Activated naive CD4-positive, alpha-beta T cell treated with anti-CD3 and anti-CD28 coated beads, Interleukin-2, amount 50 U/mL, for 72 hours (primary cell): ENCODE measurements around the gene FCN3. TPM values are rescaled to one million over a fixed set of nuclear protein-coding genes. Genes with fewer than 3 reads are reported as not detected.

ENCODE experiments used
- ATAC-seq, 2 donors: fragments of 150-1000 bp; cut with Tn5 transposase; 2 replicates each; pipeline ENCODE4 v1.10.0; 2021; ENCODE audit warnings: mild to moderate bottlenecking in 2 of 2, moderate library complexity in 2 of 2
- DNase-seq, 2 donors: peaks; one replicate each; pipeline ENCODE4 v3.0.0; 2021 to 2022; ENCODE audit warnings: low spot score in 2 of 2
- H3K27ac Mint-ChIP-seq, 2 donors: one replicate each; pipeline ENCODE4 v1.8.0; 2022; ENCODE audit warnings: mild to moderate bottlenecking in 2 of 2, mixed read lengths in 2 of 2
- H3K36me3 Mint-ChIP-seq, 2 donors: one replicate each; pipeline ENCODE4 v1.8.0; 2022; ENCODE audit warnings: mixed read lengths in 2 of 2
- H3K9me3 Mint-ChIP-seq, 2 donors: one replicate each; pipeline ENCODE4 v1.8.0; 2022; ENCODE audit warnings: mixed read lengths in 2 of 2
- total RNA-seq, 2 donors: library from RNA; stranded (reverse); gene quantifications; one replicate each; pipeline ENCODE4 v1.2.3, GENCODE V29; 2022

FCN3 gene
- total RNA-seq, 2 donors from 2014 or later, result not detected

DNA sequence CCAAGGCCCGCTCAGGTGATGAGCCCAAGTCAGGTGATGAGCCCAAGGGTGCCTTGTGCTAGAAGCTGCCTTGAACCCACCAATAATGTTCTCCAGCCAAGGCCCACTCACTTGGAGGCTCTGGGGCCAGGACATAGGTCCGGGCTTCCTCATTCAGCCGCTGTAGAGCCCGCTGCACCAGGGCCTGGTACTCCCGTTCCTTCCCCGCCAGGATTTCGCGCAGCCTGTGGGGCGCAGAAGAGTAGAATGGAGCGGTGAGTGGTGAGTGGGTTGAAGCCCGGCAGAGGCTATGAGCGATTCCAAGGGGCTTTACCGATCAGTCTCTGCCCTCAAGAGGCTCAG, 18.4 kb downstream of the FCN3 start:
- Mint-ChIP-seq H3K27ac (peak overlapping the region in 1 of 2 donors; percentile 59), H3K36me3 (no peaks in the 10 kb centered on the region), H3K9me3 (no peaks in the 10 kb centered on the region)
- DNase-seq (no peak), ATAC-seq (no peak)

GRCh38 chr1:27355683-27356082, 18.9 kb downstream of the FCN3 start:
- ATAC-seq (no peak), DNase-seq (no peak)
- peak overlapping the region in 1 of 2 donors; percentile 63 for H3K27ac Mint-ChIP-seq
- no peaks in the 10 kb centered on the region for H3K36me3 Mint-ChIP-seq
- H3K9me3 Mint-ChIP-seq, result no peaks in the 10 kb centered on the region

DNA sequence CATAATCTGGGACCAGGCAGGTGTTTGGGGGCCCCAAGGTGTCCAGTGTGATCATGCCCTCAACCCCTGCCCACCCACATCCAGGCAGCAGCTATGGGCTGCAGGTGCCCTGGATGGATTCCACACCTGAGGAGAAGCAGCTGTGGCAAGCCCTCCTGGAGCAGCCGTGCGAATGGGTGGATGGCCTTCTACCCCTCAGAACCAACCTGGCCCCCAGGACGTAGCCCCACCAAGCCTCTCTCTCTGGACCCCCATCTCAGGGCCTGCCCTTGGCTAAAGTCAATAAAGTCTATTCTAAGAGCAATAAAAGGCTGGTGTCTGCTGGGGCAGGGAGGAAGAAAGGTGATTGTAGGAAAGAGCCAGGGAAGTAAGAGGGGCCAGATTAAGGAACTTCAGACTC, 21.0 kb downstream of the FCN3 start:
- Mint-ChIP-seq H3K27ac (peak overlapping the region in 1 of 2 donors; percentile 2), H3K9me3 (no peaks in the 10 kb centered on the region), H3K36me3 (no peaks in the 10 kb centered on the region)
- no peak for DNase-seq
- ATAC-seq, result no peak

GRCh38 chr1:27353166-27353565, 21.5 kb downstream of the FCN3 start:
- H3K9me3 Mint-ChIP-seq, result no peaks in the 10 kb centered on the region

DNA sequence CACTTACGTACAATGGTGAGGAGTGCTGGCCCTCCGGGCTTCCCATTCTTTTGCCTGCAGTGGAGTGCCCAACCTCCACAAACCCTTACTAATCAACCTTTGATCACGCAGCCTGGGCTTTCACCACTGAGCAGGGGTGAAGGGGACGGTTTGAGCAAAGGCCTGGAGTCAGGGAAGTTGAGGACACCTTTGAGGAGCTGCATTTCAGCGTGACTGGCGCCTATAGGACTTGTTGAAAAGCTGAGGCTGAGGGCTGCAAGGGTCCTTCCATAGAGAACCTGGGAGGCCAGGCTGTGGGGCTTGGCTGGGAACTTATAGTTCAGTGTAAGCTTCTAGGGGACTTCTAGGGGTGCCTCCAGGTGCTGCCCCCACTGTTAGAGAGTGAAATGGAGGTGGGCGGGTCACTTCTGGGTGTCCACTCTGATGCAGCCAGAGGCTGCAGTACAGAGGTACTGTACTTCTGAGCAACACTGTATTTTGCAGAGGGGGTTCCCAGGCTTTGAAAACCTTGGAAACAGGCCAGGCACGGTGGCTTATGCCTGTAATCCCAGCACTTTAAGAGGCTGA, 23.0 kb downstream of the FCN3 start:
- ATAC-seq (no peak), DNase-seq (no peak)
- Mint-ChIP-seq H3K27ac (peak overlapping the region in 1 of 2 donors; percentile 68), H3K36me3 (no peaks in the 10 kb centered on the region), H3K9me3 (no peaks in the 10 kb centered on the region)

More at GRCh38 chr1:27353166-27353565, 21.5 kb downstream of the FCN3 start:
- DNase-seq, result no peak
- ATAC-seq, result no peak
- H3K36me3 Mint-ChIP-seq, result no peaks in the 10 kb centered on the region
- no peak overlapping the region for H3K27ac Mint-ChIP-seq

- Mint-ChIP-seq H3K27ac (no peak overlapping the region), H3K36me3 (no peaks in the 10 kb centered on the region), H3K9me3 (no peaks in the 10 kb centered on the region)
- ATAC-seq (no peak), DNase-seq (no peak)
Observed at GRCh38 chr1:27350663-27351540, 23.7 kb downstream of the FCN3 start.

DNA sequence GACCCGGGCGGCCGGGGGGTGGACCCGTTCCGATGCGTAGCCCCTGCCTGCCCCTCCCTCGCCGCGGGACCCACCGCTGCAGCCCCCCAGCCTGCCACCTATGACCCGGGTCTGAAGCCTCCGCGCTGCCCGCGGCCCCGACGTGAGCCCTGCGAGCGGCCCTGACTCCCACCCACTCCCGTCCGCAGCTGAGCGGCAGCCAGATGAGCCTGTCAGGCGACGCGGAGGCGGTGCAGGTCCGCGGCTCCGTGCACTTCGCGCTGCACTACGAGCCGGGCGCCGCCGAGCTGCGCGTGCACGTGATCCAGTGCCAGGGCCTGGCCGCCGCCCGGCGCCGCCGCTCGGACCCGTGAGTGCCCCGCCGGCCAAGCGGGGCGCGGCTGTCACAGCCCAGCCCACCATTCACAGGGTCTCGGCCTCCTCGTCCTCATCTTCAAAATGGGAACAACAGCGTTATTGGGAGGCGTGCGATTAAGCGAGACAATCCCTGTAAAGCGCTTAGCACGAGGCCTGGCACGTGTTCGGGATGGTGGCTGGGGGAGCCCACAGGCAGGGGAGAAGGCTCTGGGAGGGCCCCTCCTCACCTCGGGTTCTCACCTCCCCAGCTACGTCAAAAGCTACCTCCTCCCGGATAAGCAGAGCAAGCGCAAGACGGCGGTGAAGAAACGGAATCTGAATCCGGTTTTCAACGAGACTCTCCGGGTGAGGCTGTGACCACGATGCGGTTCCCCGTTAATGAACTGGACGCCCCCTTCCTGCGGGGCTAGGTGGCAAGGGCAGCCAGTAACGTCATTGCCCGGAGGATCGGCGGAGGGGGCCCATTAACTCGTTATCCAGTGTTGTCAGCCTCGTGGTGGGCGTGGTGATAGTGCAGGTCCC, 24.6 kb downstream of the FCN3 start:
- ATAC-seq, result peak; percentile 71 to 83
- no peak for DNase-seq
- Mint-ChIP-seq H3K9me3 (no peaks in the 10 kb centered on the region), H3K27ac (no peak overlapping the region), H3K36me3 (no peaks in the 10 kb centered on the region)

- Mint-ChIP-seq H3K9me3 (no peaks in the 10 kb centered on the region), H3K27ac (no peak overlapping the region), H3K36me3 (no peaks in the 10 kb centered on the region)
- peak; percentile 76 to 78 for ATAC-seq
- DNase-seq, result no peak
Observed at GRCh38 chr1:27348861-27349783, 25.5 kb downstream of the FCN3 start.

DNA sequence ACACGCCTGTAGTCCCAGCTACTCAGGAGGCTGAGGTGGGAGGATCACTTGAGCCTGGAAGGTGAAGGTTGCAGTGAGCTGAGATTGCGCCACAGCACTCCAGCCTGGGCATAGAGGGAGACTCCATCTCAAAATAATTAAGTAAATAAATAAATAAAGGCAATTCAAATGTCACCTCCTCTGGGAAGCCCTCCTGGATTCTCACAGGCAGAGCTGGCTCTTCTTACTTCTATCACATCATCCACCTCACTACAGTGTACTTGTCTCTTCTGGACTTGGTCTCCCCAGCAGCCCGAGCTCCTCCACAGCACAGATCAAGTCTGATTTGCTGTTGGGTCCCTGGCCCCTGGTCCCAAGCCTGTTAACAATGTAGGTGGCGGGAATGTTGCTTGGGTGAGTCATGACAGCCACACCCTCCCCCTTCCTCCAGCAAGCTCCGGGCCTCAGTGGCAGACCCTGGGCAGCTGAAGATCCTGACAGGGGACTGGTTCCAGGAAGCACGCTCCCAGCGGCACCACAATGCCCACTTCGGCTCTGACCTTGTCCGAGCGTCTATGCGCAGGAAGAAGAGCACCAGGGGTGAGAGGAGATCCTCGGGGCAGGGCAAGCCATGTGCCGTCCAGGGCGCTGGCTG, 27.5 kb downstream of the FCN3 start:
- ATAC-seq, result no peak
- no peak for DNase-seq
- Mint-ChIP-seq H3K27ac (no peak overlapping the region), H3K9me3 (no peaks in the 10 kb centered on the region), H3K36me3 (peaks cover 0 to 7% of the 10 kb centered on the region in 2 donors)

GRCh38 chr1:27346357-27346756, 28.3 kb downstream of the FCN3 start:
- Mint-ChIP-seq H3K9me3 (no peaks in the 10 kb centered on the region), H3K36me3 (peaks cover 0 to 8% of the 10 kb centered on the region in 2 donors), H3K27ac (peak overlapping the region in 1 of 2 donors; percentile 41)
- ATAC-seq (no peak), DNase-seq (no peak)

GRCh38 chr1:27345272-27345671, 29.4 kb downstream of the FCN3 start:
- no peak for DNase-seq
- no peaks in the 10 kb centered on the region for H3K9me3 Mint-ChIP-seq
- peak overlapping the region; percentile 33 to 88 for H3K27ac Mint-ChIP-seq
- peaks cover 0 to 8% of the 10 kb centered on the region in 2 donors for H3K36me3 Mint-ChIP-seq
- ATAC-seq, result no peak

GRCh38 chr1:27343639-27344025, 31.0 kb downstream of the FCN3 start:
- Mint-ChIP-seq H3K36me3 (peaks cover 0 to 8% of the 10 kb centered on the region in 2 donors), H3K27ac (peak overlapping the region; percentile 77 to 93), H3K9me3 (no peaks in the 10 kb centered on the region)
- no peak for ATAC-seq
- no peak for DNase-seq

DNA sequence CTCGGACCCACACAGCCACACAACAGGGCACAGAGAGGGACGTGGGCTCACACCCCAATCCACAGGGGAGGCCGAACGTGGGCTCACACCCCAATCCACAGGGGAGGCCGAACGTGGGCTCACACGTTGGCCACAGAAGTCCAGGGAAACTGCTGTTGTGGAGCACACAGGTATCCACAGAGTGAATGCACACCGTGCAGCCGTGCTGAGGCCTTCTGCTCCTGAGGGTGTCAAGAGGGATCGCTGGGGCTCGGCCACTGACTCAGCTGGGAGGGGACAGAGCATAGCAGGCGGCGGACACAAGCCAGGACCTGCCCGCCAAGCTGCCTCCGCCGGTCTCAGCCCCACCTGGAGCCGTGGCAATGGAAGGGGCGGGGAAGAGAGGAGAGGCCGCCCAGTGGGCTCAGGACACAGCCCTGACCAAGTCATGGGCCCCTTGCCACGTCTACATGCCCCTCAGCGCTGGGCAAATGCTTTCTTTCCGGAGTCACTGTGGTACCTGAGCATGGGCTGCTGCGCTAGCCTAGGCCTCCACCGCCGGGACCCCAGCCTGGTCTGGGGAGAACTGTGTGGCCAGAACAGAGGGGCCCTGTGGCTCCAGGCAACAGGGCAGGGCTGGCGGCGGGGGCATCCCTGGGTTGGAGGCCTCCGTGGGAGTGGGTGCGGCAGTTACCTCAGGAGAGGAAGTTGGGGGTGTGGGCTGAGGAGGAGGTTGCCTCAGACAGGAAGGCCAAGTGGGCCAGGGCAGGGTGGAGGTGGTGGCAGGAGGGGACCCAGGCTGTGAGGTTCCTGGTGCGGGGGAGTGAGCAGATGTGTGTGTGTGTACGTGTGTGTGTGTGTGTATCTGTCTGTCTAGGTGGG, 31.6 kb downstream of the FCN3 start:
- peaks cover 0 to 8% of the 10 kb centered on the region in 2 donors for H3K36me3 Mint-ChIP-seq
- H3K9me3 Mint-ChIP-seq, result no peaks in the 10 kb centered on the region
- H3K27ac Mint-ChIP-seq, result peak overlapping the region; percentile 77 to 93
- DNase-seq (peak in 1 of 2 donors; percentile 51), ATAC-seq (peak; percentile 55 to 57)

DNA sequence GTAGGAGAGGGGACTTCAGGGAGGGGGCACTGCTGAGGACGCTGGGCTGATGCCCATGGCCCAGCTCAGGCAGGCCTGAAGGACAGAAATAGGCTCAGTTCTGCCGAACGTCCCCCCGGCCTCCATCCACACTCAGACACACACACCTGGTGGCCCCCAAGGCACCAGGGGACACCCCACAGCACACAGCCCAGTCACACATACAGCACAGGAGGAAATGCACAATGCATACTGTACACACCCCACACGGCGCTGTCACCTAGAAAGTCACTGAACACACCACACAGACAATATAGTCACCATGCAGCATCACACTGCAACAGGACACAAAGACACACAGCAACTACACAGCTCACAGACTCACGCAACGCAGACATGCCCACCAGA, 32.2 kb downstream of the FCN3 start:
- Mint-ChIP-seq H3K9me3 (no peaks in the 10 kb centered on the region), H3K27ac (peak overlapping the region; percentile 77 to 93), H3K36me3 (peaks cover 0 to 8% of the 10 kb centered on the region in 2 donors)
- peak; percentile 63 to 74 for ATAC-seq
- DNase-seq, result no peak
